HepG2 (cell line): ENCODE data around the gene ZNF627. TPM values are rescaled to one million over a fixed set of nuclear protein-coding genes. Genes with fewer than 3 reads are reported as not detected.

ENCODE experiments used
- ATF2 ChIP-seq: sonication (generic); formaldehyde crosslinking; IDR thresholded peaks from 2 replicates; pipeline ENCODE4 v1.4.0; 2020; ENCODE audit warnings: missing genetic modification reagents
- CBX5 ChIP-seq: sonication (generic); formaldehyde crosslinking; IDR thresholded peaks from 2 replicates; pipeline ENCODE4 v1.4.0; 2020; ENCODE audit warnings: missing genetic modification reagents, borderline replicate concordance
- ETV5 ChIP-seq: IDR thresholded peaks from 2 replicates; pipeline ENCODE4 v1.6.1; 2018; ENCODE audit warnings: missing biosample characterization, missing genetic modification reagents, inconsistent platforms, borderline replicate concordance
- HNF1B ChIP-seq: sonication (generic); formaldehyde crosslinking; IDR thresholded peaks from 2 replicates; pipeline ENCODE4 v1.5.1; 2020; ENCODE audit warnings: mild to moderate bottlenecking, moderate library complexity, missing genetic modification reagents
- MAZ ChIP-seq, 2 experiments: sonication (generic) in 1 of 2; formaldehyde crosslinking in 1 of 2; IDR thresholded peaks; 2 replicates each; pipeline versions ENCODE4 v1.5.0 to v1.6.1; 2012 to 2020; ENCODE audit warnings: low read depth in 2 of 2, mild to moderate bottlenecking in 2 of 2, borderline replicate concordance in 1 of 2, improper control_type of control experiment in 1 of 2, low read length in 1 of 2, missing genetic modification reagents in 1 of 2, moderate library complexity in 1 of 2
- NFE2L2 ChIP-seq: fragments of 150-350 bp; IDR thresholded peaks from 2 replicates; pipeline ENCODE4 v1.6.1; 2014; ENCODE audit warnings: low read length
- NFYC ChIP-seq: IDR thresholded peaks from 2 replicates; pipeline ENCODE4 v1.6.1; 2016; ENCODE audit warnings: missing genetic modification reagents, missing compliant biosample characterization
- RFX3 ChIP-seq: IDR thresholded peaks from 2 replicates; pipeline ENCODE4 v1.6.1; 2016; ENCODE audit warnings: missing biosample characterization, missing genetic modification reagents
- RXRA ChIP-seq: sonication (generic); formaldehyde crosslinking; IDR thresholded peaks from 2 replicates; pipeline ENCODE4 v1.5.1; 2020; ENCODE audit warnings: missing genetic modification reagents
- RXRB ChIP-seq: IDR thresholded peaks from 2 replicates; pipeline ENCODE4 v1.6.1; 2016; ENCODE audit warnings: borderline replicate concordance, missing genetic modification reagents, missing compliant biosample characterization
- SNAPC2 ChIP-seq: sonication (generic); formaldehyde crosslinking; IDR thresholded peaks from 2 replicates; pipeline ENCODE4 v1.8.1; 2022; ENCODE audit warnings: mild to moderate bottlenecking, missing genetic modification reagents
- ZBTB2 ChIP-seq: sonication (generic); formaldehyde crosslinking; IDR thresholded peaks from 2 replicates; pipeline ENCODE4 v1.8.0; 2022; ENCODE audit warnings: low read depth, missing genetic modification reagents
- ZNF263 ChIP-seq: sonication (generic); formaldehyde crosslinking; IDR thresholded peaks from 2 replicates; pipeline ENCODE4 v1.4.0; 2020; ENCODE audit warnings: missing genetic modification reagents
- ZNF558 ChIP-seq: sonication (generic); formaldehyde crosslinking; IDR thresholded peaks from 2 replicates; pipeline ENCODE4 v1.9.0; 2022; ENCODE audit warnings: mild to moderate bottlenecking, missing genetic modification reagents, borderline replicate concordance
- ZNF572 ChIP-seq: sonication (generic); formaldehyde crosslinking; IDR thresholded peaks from 2 replicates; pipeline ENCODE4 v1.5.1; 2020; ENCODE audit warnings: mild to moderate bottlenecking, missing genetic modification reagents
- ZNF687 ChIP-seq: sonication (generic); formaldehyde crosslinking; IDR thresholded peaks from 2 replicates; pipeline ENCODE4 v1.5.1; 2020; ENCODE audit warnings: mild to moderate bottlenecking, missing genetic modification reagents, moderate library complexity
- ZNF740 ChIP-seq: sonication (generic); formaldehyde crosslinking; IDR thresholded peaks from 2 replicates; pipeline ENCODE4 v1.4.0; 2020; ENCODE audit warnings: missing genetic modification reagents
- ZNF75D ChIP-seq: sonication (generic); formaldehyde crosslinking; IDR thresholded peaks from 2 replicates; pipeline ENCODE4 v1.8.1; 2023; ENCODE audit warnings: missing genetic modification reagents, mild to moderate bottlenecking, borderline replicate concordance
- ZNF792 ChIP-seq: IDR thresholded peaks from 2 replicates; pipeline ENCODE4 v1.6.1; 2016
- ZSCAN21 ChIP-seq: sonication (generic); formaldehyde crosslinking; IDR thresholded peaks from 2 replicates; pipeline ENCODE4 v1.8.0; 2022; ENCODE audit warnings: mild to moderate bottlenecking, missing genetic modification reagents, moderate library complexity, borderline replicate concordance
- polyA plus RNA-seq, 8 experiments: library from polyadenylated mRNA; depleted of rRNA in 3 of 8; stranded (reverse) in 7 of 8; unstranded in 1 of 8; fragments of >200 nt; fragmentation: Illumina TruSeq in 4 of 8; extraction: Trizol in 4 of 8; gene quantifications; 2 replicates each; pipeline versions ENCODE4 v1.2.1 to v1.2.3, GENCODE V29; 2011 to 2016; ENCODE audit warnings: low read depth in 4 of 8, missing spikeins in 1 of 8, mixed read lengths in 1 of 8; ENCODE audit not compliant: insufficient read depth in 1 of 8
- total RNA-seq, 5 experiments: library from RNA; depleted of rRNA; stranded (reverse); fragments of >200 nt; fragmentation: Illumina TruSeq; extraction: Trizol; gene quantifications; 2 replicates each; pipeline ENCODE4 v1.2.3, GENCODE V29; 2016; ENCODE audit warnings: low read depth in 1 of 5

ZNF627 gene
- total and polyA plus RNA-seq, 2 of the 13 experiments (the other 11 are each of a cell fraction or from before 2014, with no cell fraction given), result 4.2 to 12.7 TPM

- TF ChIP-seq ZBTB2 (CRISPR knock-in tag) (no peak), ETV5 (no peak), NFYC (CRISPR knock-in tag) (no peak), ZNF263 (CRISPR knock-in tag) (peak; percentile 72), RFX3 (CRISPR knock-in tag) (no peak), MAZ (IDR thresholded peaks at IDR 0.05; ENCODE audit: borderline replicate concordance, low read depth, low read length) (no peak), MAZ (CRISPR knock-in tag; IDR thresholded peaks at IDR 0.05; ENCODE audit: low read depth) (no peak), ZNF687 (CRISPR knock-in tag) (peak; percentile 58), ZNF75D (CRISPR knock-in tag) (no peak), CBX5 (CRISPR knock-in tag) (no peak), RXRB (CRISPR knock-in tag) (no peak), ZNF740 (CRISPR knock-in tag) (no peak), ZNF792 (CRISPR knock-in tag) (no peak), SNAPC2 (no peak), ZNF572 (CRISPR knock-in tag) (no peak), ZNF558 (CRISPR knock-in tag) (peak; percentile 11; the same call in 1 of the 2 replicates), RXRA (CRISPR knock-in tag) (peak; percentile 13; the same call in 1 of the 2 replicates), HNF1B (CRISPR knock-in tag) (no peak), NFE2L2 (no peak), ZSCAN21 (CRISPR knock-in tag) (0 out of 2 replicates have a peak, but pooled peaks have one; percentile 22), ATF2 (CRISPR knock-in tag) (no peak)
These were observed 18.8 kb upstream of the ZNF627 start (continued) for GRCh38 chr19:11578258-11579142.
